GM23338 (cell line): ENCODE results near the gene ALDH2.

ENCODE experiments used
- EZH2 ChIP-seq: fragments of 200-600 bp; sonication (generic); IDR thresholded peaks from one replicate; pipeline ENCODE4 v1.8.0; 2017; ENCODE audit warnings: antibody characterized with exemption, mild to moderate bottlenecking, low read depth; ENCODE audit not compliant: unreplicated experiment
- EZH2phosphoT487 ChIP-seq: fragments of 200-600 bp; sonication (generic); IDR thresholded peaks from one replicate; pipeline ENCODE4 v1.8.1; 2018; ENCODE audit warnings: antibody characterized with exemption; ENCODE audit not compliant: unreplicated experiment
- POLR2AphosphoS5 ChIP-seq: IDR thresholded peaks from 2 replicates; pipeline ENCODE4 v1.6.1; 2016; ENCODE audit warnings: antibody characterized with exemption, low read depth
- TF ChIP-seq, protein P1 (sequence below), 2 experiments: fragments of 200-600 bp in 1 of 2; sonication (generic) in 1 of 2; conservative IDR thresholded peaks; 2 replicates each; pipeline versions ENCODE4 v1.5.1 to v1.6.1; 2016 to 2017; ENCODE audit warnings: antibody characterized with exemption in 2 of 2, low read depth in 2 of 2, mild to moderate bottlenecking in 2 of 2, moderate library complexity in 1 of 2
- TF ChIP-seq, protein P2 (sequence below): IDR thresholded peaks from one replicate; pipeline ENCODE4 v1.6.1; 2018; ENCODE audit warnings: antibody characterized with exemption; ENCODE audit not compliant: unreplicated experiment

DNA sequence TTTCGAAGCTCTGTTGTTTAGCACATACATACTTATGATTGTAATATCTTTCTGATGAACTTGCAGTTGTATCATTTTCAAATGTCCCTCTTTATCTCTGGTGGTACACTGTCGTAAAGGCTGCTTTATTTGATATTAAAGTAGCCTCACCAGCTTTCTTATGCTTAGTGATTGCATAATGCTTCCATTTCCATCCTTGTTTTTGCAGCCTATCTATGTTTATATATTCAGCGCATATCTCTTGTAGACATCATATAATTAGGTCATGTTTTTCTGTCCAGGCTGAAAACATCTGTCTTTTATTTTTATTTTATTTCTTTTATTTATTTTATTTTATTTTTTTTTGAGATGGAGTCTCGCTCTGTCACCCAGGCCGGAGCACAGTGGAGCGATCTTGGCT lies 46.3 kb upstream of the ALDH2 start:
- TF ChIP-seq POLR2AphosphoS5, result no peak
- no peak for TF ChIP-seq EZH2phosphoT487
- TF ChIP-seq, protein P1, sequence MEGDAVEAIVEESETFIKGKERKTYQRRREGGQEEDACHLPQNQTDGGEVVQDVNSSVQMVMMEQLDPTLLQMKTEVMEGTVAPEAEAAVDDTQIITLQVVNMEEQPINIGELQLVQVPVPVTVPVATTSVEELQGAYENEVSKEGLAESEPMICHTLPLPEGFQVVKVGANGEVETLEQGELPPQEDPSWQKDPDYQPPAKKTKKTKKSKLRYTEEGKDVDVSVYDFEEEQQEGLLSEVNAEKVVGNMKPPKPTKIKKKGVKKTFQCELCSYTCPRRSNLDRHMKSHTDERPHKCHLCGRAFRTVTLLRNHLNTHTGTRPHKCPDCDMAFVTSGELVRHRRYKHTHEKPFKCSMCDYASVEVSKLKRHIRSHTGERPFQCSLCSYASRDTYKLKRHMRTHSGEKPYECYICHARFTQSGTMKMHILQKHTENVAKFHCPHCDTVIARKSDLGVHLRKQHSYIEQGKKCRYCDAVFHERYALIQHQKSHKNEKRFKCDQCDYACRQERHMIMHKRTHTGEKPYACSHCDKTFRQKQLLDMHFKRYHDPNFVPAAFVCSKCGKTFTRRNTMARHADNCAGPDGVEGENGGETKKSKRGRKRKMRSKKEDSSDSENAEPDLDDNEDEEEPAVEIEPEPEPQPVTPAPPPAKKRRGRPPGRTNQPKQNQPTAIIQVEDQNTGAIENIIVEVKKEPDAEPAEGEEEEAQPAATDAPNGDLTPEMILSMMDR (conservative IDR thresholded peaks at IDR 0.05; ENCODE audit: low read depth in 2 of 2), result no peak
- no peak for TF ChIP-seq EZH2
- TF ChIP-seq, protein P2, sequence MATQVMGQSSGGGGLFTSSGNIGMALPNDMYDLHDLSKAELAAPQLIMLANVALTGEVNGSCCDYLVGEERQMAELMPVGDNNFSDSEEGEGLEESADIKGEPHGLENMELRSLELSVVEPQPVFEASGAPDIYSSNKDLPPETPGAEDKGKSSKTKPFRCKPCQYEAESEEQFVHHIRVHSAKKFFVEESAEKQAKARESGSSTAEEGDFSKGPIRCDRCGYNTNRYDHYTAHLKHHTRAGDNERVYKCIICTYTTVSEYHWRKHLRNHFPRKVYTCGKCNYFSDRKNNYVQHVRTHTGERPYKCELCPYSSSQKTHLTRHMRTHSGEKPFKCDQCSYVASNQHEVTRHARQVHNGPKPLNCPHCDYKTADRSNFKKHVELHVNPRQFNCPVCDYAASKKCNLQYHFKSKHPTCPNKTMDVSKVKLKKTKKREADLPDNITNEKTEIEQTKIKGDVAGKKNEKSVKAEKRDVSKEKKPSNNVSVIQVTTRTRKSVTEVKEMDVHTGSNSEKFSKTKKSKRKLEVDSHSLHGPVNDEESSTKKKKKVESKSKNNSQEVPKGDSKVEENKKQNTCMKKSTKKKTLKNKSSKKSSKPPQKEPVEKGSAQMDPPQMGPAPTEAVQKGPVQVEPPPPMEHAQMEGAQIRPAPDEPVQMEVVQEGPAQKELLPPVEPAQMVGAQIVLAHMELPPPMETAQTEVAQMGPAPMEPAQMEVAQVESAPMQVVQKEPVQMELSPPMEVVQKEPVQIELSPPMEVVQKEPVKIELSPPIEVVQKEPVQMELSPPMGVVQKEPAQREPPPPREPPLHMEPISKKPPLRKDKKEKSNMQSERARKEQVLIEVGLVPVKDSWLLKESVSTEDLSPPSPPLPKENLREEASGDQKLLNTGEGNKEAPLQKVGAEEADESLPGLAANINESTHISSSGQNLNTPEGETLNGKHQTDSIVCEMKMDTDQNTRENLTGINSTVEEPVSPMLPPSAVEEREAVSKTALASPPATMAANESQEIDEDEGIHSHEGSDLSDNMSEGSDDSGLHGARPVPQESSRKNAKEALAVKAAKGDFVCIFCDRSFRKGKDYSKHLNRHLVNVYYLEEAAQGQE, result no peak
